GM19238 (cell line): ENCODE data around the gene ACBD6.

Source experiments
- DNase-seq: peaks from one replicate; pipeline ENCODE4 v3.0.0; 2011; ENCODE audit warnings: low spot score; ENCODE audit not compliant: insufficient read length

ACBD6 gene

GRCh38 chr1:180372728-180373127, 129.6 kb downstream of the ACBD6 start:
- DNase-seq = no peak

GRCh38 chr1:180370597-180370996, 131.8 kb downstream of the ACBD6 start:
- no peak for DNase-seq

GRCh38 chr1:180370188-180370587, 132.2 kb downstream of the ACBD6 start:
- DNase-seq = no peak

- DNase-seq = no peak
These were observed 133.3 kb downstream of the ACBD6 start for GRCh38 chr1:180369061-180369460.

GRCh38 chr1:180366371-180367068, 135.9 kb downstream of the ACBD6 start:
- no peak for DNase-seq

GRCh38 chr1:180365039-180365438, 137.3 kb downstream of the ACBD6 start:
- no peak for DNase-seq

- DNase-seq = no peak
These were observed 139.0 kb downstream of the ACBD6 start for GRCh38 chr1:180363246-180363995.

- no peak for DNase-seq
These were observed 141.9 kb downstream of the ACBD6 start for GRCh38 chr1:180360333-180361075.

GRCh38 chr1:180358649-180359048, 143.7 kb downstream of the ACBD6 start:
- no peak for DNase-seq

GRCh38 chr1:180353945-180354344, 148.4 kb downstream of the ACBD6 start:
- DNase-seq = no peak

- DNase-seq = no peak
These were observed 149.8 kb downstream of the ACBD6 start for GRCh38 chr1:180352588-180352987.

- no peak for DNase-seq
These were observed 150.4 kb downstream of the ACBD6 start for GRCh38 chr1:180352021-180352420.

GRCh38 chr1:180345148-180345547, 157.2 kb downstream of the ACBD6 start:
- no peak for DNase-seq

GRCh38 chr1:180343921-180344769, 158.2 kb downstream of the ACBD6 start:
- DNase-seq = no peak

- DNase-seq = no peak
These were observed 175.3 kb downstream of the ACBD6 start for GRCh38 chr1:180327089-180327488.

- no peak for DNase-seq
These were observed 189.5 kb downstream of the ACBD6 start for GRCh38 chr1:180312926-180313325.

GRCh38 chr1:180311011-180311730, 191.2 kb downstream of the ACBD6 start:
- no peak for DNase-seq

GRCh38 chr1:180310095-180310494, 192.3 kb downstream of the ACBD6 start:
- DNase-seq = no peak

GRCh38 chr1:180309338-180309737, 193.0 kb downstream of the ACBD6 start:
- DNase-seq = no peak

GRCh38 chr1:180301135-180301742, 201.1 kb downstream of the ACBD6 start:
- no peak for DNase-seq
